ENCODE results near the gene SREBF1. TPM values are rescaled to one million over a fixed set of nuclear protein-coding genes. Genes with fewer than 3 reads are reported as not detected.

SREBF1 gene
- total RNA-seq, 1 donor from 2014 or later, result 167 TPM

- H3K27me3 Mint-ChIP-seq (ENCODE audit: insufficient read depth), result peaks cover 2% of the 10 kb centered on the region
- intact Hi-C loops (cut with micrococcal nuclease), result no loop called here
- H3K4me1 Mint-ChIP-seq (ENCODE audit: low read depth), result no peaks in the 10 kb centered on the region
- no peak overlapping the region for H3K4me3 Mint-ChIP-seq
- no peaks in the 10 kb centered on the region for H3K9me3 Mint-ChIP-seq
- H3K27ac Mint-ChIP-seq, result no peak overlapping the region
- DNase-seq (ENCODE audit: low spot score), result no peak
- H3K36me3 Mint-ChIP-seq (ENCODE audit: low read depth), result no peaks in the 10 kb centered on the region
These were observed 70.6 kb downstream of the SREBF1 start for GRCh38 chr17:17766077-17766743.

GRCh38 chr17:17765359-17766076 is 71.3 kb downstream of the SREBF1 start:
- Mint-ChIP-seq H3K27me3 (ENCODE audit: insufficient read depth) (peaks cover 2% of the 10 kb centered on the region), H3K4me3 (no peak overlapping the region), H3K36me3 (ENCODE audit: low read depth) (no peaks in the 10 kb centered on the region), H3K9me3 (no peaks in the 10 kb centered on the region), H3K4me1 (ENCODE audit: low read depth) (no peaks in the 10 kb centered on the region), H3K27ac (no peak overlapping the region)
- intact Hi-C loops (cut with micrococcal nuclease), result no loop called here
- no peak for DNase-seq (ENCODE audit: low spot score)

GRCh38 chr17:17763734-17764133 is 73.1 kb downstream of the SREBF1 start:
- no peak overlapping the region for H3K27ac Mint-ChIP-seq
- H3K9me3 Mint-ChIP-seq, result no peaks in the 10 kb centered on the region
- peaks cover 2% of the 10 kb centered on the region for H3K27me3 Mint-ChIP-seq (ENCODE audit: insufficient read depth)
- intact Hi-C loops (cut with micrococcal nuclease), result no loop called here
- no peak overlapping the region for H3K4me3 Mint-ChIP-seq
- DNase-seq (ENCODE audit: low spot score), result no peak
- no peaks in the 10 kb centered on the region for H3K36me3 Mint-ChIP-seq (ENCODE audit: low read depth)
- no peaks in the 10 kb centered on the region for H3K4me1 Mint-ChIP-seq (ENCODE audit: low read depth)

- intact Hi-C loops (cut with micrococcal nuclease), result no loop called here
- no peaks in the 10 kb centered on the region for H3K27me3 Mint-ChIP-seq (ENCODE audit: insufficient read depth)
- no peaks in the 10 kb centered on the region for H3K4me1 Mint-ChIP-seq (ENCODE audit: low read depth)
- H3K27ac Mint-ChIP-seq, result no peak overlapping the region
- H3K4me3 Mint-ChIP-seq, result no peak overlapping the region
- H3K9me3 Mint-ChIP-seq, result no peaks in the 10 kb centered on the region
- no peak for DNase-seq (ENCODE audit: low spot score)
- no peaks in the 10 kb centered on the region for H3K36me3 Mint-ChIP-seq (ENCODE audit: low read depth)
These were observed 73.7 kb downstream of the SREBF1 start for GRCh38 chr17:17763136-17763535.

GRCh38 chr17:17762744-17763105 is 74.1 kb downstream of the SREBF1 start:
- Mint-ChIP-seq H3K4me3 (no peak overlapping the region), H3K9me3 (no peaks in the 10 kb centered on the region), H3K27ac (no peak overlapping the region), H3K36me3 (ENCODE audit: low read depth) (no peaks in the 10 kb centered on the region), H3K27me3 (ENCODE audit: insufficient read depth) (no peaks in the 10 kb centered on the region), H3K4me1 (ENCODE audit: low read depth) (peaks cover 1% of the 10 kb centered on the region)
- no peak for DNase-seq (ENCODE audit: low spot score)
- intact Hi-C loops (cut with micrococcal nuclease), result no loop called here

Other genes starting within 250 kb of the SREBF1 start
- 39.9 and 45.1 TPM in 2 replicates for gene PEMT, start 245.3 kb downstream of the SREBF1 start, total RNA-seq
- 31.1 and 32.3 TPM in 2 replicates for gene RAI1, start 155.5 kb downstream of the SREBF1 start, total RNA-seq
- gene TOM1L2, start 135.4 kb upstream of the SREBF1 start, total RNA-seq, result 9.3 and 10.2 TPM in 2 replicates
- not detected in 2 replicates for gene DRC3, start 135.9 kb upstream of the SREBF1 start, total RNA-seq
- gene ATPAF2, start 202.2 kb upstream of the SREBF1 start, total RNA-seq, result 34.9 and 37.8 TPM in 2 replicates
- 9.6 and 10.0 TPM in 2 replicates for gene GID4, start 202.4 kb upstream of the SREBF1 start, total RNA-seq

Measured in activated T-helper 1 cell treated with anti-CD3 and anti-CD28 coated beads, Interleukin-12 subunit alpha, Interleukin-12 subunit beta, Interleukin-2, Interleukin-4 antibody, amounts not matched to agents 30 ng/mL and 10 ng/mL and 1 ng/mL, durations not matched to agents 14 hours and 24 hours and 36 hours (primary cell).